ENCODE measurements around the gene MRPS12. TPM values are rescaled to one million over a fixed set of nuclear protein-coding genes. Genes with fewer than 3 reads are reported as not detected.

The MRPS12 gene
- total and polyA plus RNA-seq, 9 of the 15 experiments (the other 6 are each of a cell fraction or from before 2014, with no cell fraction given): 8.1 to 174 (median 52.0) TPM

DNA sequence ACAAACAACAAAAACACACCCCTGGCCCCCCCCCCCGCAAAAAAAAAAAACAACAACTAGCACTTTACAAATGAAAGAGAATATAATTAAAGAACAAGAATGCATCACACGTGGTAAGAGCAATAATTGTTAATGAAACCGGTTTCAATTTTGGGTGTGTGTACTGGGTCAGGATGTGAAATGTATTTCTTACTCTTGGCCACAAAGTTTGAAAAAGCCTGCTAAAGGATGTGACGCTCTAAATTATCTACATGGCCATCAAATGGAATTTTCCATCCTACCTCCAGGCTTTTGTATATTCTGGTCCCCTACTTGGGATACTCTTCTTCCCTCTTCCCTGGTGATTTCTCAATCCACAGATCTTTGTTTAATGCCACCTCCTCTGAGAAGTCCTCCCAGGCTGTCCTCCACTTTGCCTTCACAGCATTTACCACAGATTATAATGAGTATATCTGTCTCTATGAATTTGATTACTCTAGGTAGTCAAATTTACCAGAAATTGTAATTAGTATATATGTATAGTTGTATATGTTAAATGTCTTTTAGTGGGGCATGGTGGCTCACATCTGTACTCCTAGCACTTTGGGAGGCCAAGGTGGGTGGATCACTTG lies 2.2 kb upstream of the MRPS12 start:
- Histone ChIP-seq H3K4me2 (ENCODE audit: insufficient read depth, low read length) (no peak overlapping the region), H3K4me3 (no peak overlapping the region), H4K20me1 (replicated peaks; ENCODE audit: control insufficient read depth, insufficient read depth, low read length) (no peaks in the 10 kb centered on the region; the same call in 1 of the 2 replicates), H3K27ac (ENCODE audit: extremely low read depth, low read depth, low read length) (no peak overlapping the region), H3K9ac (ENCODE audit: insufficient read depth in 1 of 2, low read depth in 2 of 2, low read length in 2 of 2) (no peak overlapping the region), H3K79me2 (ENCODE audit: control insufficient read depth, insufficient read depth, low read length) (peaks cover 56% of the 10 kb centered on the region), H3K9me1 (ENCODE audit: control insufficient read depth, insufficient read depth, low read length) (no peaks in the 10 kb centered on the region), H3K36me3 (ENCODE audit: control insufficient read depth, insufficient read depth, low read length) (peaks cover 54% of the 10 kb centered on the region), H3K27me3 (ENCODE audit: control insufficient read depth in 2 of 2, insufficient read depth in 2 of 2, low read length in 2 of 2) (no peaks in the 10 kb centered on the region), H2AFZ (ENCODE audit: low read depth, low read length) (no peak overlapping the region), H3K9me3 (replicated peaks; ENCODE audit: control insufficient read depth, insufficient read depth, low read depth, low read length) (peaks cover 8% of the 10 kb centered on the region; the same call in 1 of the 2 replicates), H3K4me1 (replicated peaks in 1 of 2; ENCODE audit: control insufficient read depth in 2 of 2, insufficient read depth in 2 of 2, low read length in 2 of 2) (peaks cover 0 to 18% of the 10 kb centered on the region in 2 experiments; a peak in 3 of 5 replicates)
- no peak for DNase-seq (ENCODE audit: extremely low read depth in 1 of 4, low spot score in 3 of 4)
- ChIA-PET CTCF (ENCODE audit: low intra/inter-chr PET ratio) (interaction anchor here (2.6 kb wide), 1 partner anchor 413 kb away, joined by 16 read pairs; no protein-coding TSS in a partner anchor), POLR2A (interaction anchor here (1.8 kb wide), 1 partner anchor 10 kb away, joined by 4 read pairs; no protein-coding TSS in a partner anchor)
- in situ Hi-C loops (cut with MboI) (loop anchor here (10.0 kb wide), 1 partner anchor 404 kb away; no protein-coding TSS in a partner anchor), intact Hi-C loops (cut with micrococcal nuclease) (no loop called here)
- FAIRE-seq: peak; percentile 55
- peak; percentile 84 for TF ChIP-seq ZFP36 (IDR thresholded peaks at IDR 0.05; ENCODE audit: low read depth, low read length, partially characterized antibody)
- no peak for TF ChIP-seq MAFK (IDR thresholded peaks at IDR 0.05; ENCODE audit: low read length)
- BruUV-seq (replicated peaks): no TSS peak
- ATAC-seq: no peak
- 81% methylated on average over 3 of the region's 4 CpGs for WGBS (ENCODE audit: insufficient coverage, low coverage, missing lambda C conversion rate)
